Activated T-cell treated with anti-CD3 and anti-CD28 coated beads, Interleukin-2, amount 50 U/mL, for 4 hours (primary cell): Measurements from ENCODE around the gene CASKIN1. TPM values are rescaled to one million over a fixed set of nuclear protein-coding genes. Genes with fewer than 3 reads are reported as not detected.

Experiments used
- ATAC-seq, 2 donors: fragments of 200-7000 bp; cut with Tn5 transposase; one replicate each; pipeline ENCODE4 v1.10.0; 2021
- DNase-seq: peaks from one replicate; pipeline ENCODE4 v3.0.0-alpha.2; 2020
- H3K27me3 Mint-ChIP-seq: one replicate; pipeline ENCODE4 v1.8.0; 2021; ENCODE audit warnings: low read depth, mixed read lengths
- H3K36me3 Mint-ChIP-seq: one replicate; pipeline ENCODE4 v1.8.0; 2022; ENCODE audit warnings: mixed read lengths; ENCODE audit not compliant: insufficient read depth
- H3K4me1 Mint-ChIP-seq: one replicate; pipeline ENCODE4 v1.8.0; 2021; ENCODE audit warnings: low read depth, mixed read lengths
- H3K4me3 Mint-ChIP-seq: one replicate; pipeline ENCODE4 v1.8.0; 2021; ENCODE audit warnings: mild to moderate bottlenecking, moderate library complexity, mixed read lengths
- H3K9me3 Mint-ChIP-seq: one replicate; pipeline ENCODE4 v1.8.0; 2021; ENCODE audit warnings: mixed read lengths
- total RNA-seq, 3 donors: library from RNA; stranded (reverse); gene quantifications; one replicate each; pipeline ENCODE4 v1.2.1, GENCODE V29; 2021

CASKIN1 gene
- total RNA-seq, 3 donors from 2014 or later: 0.14 to 1.5 (median 0.34) TPM

- peak; percentile 8 to 13 for ATAC-seq
- no peak for DNase-seq
- H3K9me3 Mint-ChIP-seq: no peaks in the 10 kb centered on the region
- H3K4me3 Mint-ChIP-seq: no peak overlapping the region
- H3K36me3 Mint-ChIP-seq: peaks cover 14% of the 10 kb centered on the region
- H3K4me1 Mint-ChIP-seq: no peaks in the 10 kb centered on the region
- H3K27me3 Mint-ChIP-seq: no peaks in the 10 kb centered on the region
Measured at GRCh38 chr16:2235695-2236336, 39.4 kb upstream of the CASKIN1 start.

- Mint-ChIP-seq H3K9me3 (no peaks in the 10 kb centered on the region), H3K27me3 (no peaks in the 10 kb centered on the region), H3K36me3 (peaks cover 14% of the 10 kb centered on the region), H3K4me1 (no peaks in the 10 kb centered on the region), H3K4me3 (no peak overlapping the region)
- no peak for ATAC-seq
- no peak for DNase-seq
Measured at GRCh38 chr16:2235234-2235651, 38.8 kb upstream of the CASKIN1 start.

GRCh38 chr16:2234813-2235170, 38.4 kb upstream of the CASKIN1 start:
- Mint-ChIP-seq H3K4me1 (no peaks in the 10 kb centered on the region), H3K36me3 (peaks cover 19% of the 10 kb centered on the region)

GRCh38 chr16:2233872-2234812, 37.7 kb upstream of the CASKIN1 start:
- DNase-seq (no peak), ATAC-seq (no peak)
- H3K36me3 Mint-ChIP-seq: peaks cover 23% of the 10 kb centered on the region
- no peaks in the 10 kb centered on the region for H3K4me1 Mint-ChIP-seq
- no peaks in the 10 kb centered on the region for H3K9me3 Mint-ChIP-seq
- H3K4me3 Mint-ChIP-seq: no peak overlapping the region
- no peaks in the 10 kb centered on the region for H3K27me3 Mint-ChIP-seq

More at GRCh38 chr16:2234813-2235170, 38.4 kb upstream of the CASKIN1 start:
- no peak for DNase-seq
- no peak for ATAC-seq
- no peaks in the 10 kb centered on the region for H3K27me3 Mint-ChIP-seq
- no peaks in the 10 kb centered on the region for H3K9me3 Mint-ChIP-seq
- H3K4me3 Mint-ChIP-seq: no peak overlapping the region

- H3K9me3 Mint-ChIP-seq: no peaks in the 10 kb centered on the region
- ATAC-seq (no peak), DNase-seq (no peak)
- no peaks in the 10 kb centered on the region for H3K4me1 Mint-ChIP-seq
- no peak overlapping the region for H3K4me3 Mint-ChIP-seq
- H3K36me3 Mint-ChIP-seq: peaks cover 23% of the 10 kb centered on the region
- H3K27me3 Mint-ChIP-seq: no peaks in the 10 kb centered on the region
Measured at GRCh38 chr16:2233046-2233775, 36.8 kb upstream of the CASKIN1 start.

GRCh38 chr16:2232094-2232990, 35.9 kb upstream of the CASKIN1 start:
- H3K4me3 Mint-ChIP-seq: no peak overlapping the region
- no peaks in the 10 kb centered on the region for H3K4me1 Mint-ChIP-seq
- H3K9me3 Mint-ChIP-seq: no peaks in the 10 kb centered on the region
- DNase-seq (no peak), ATAC-seq (no peak)
- peaks cover 25% of the 10 kb centered on the region for H3K36me3 Mint-ChIP-seq
- no peaks in the 10 kb centered on the region for H3K27me3 Mint-ChIP-seq

GRCh38 chr16:2231016-2231931, 34.9 kb upstream of the CASKIN1 start:
- DNase-seq (no peak), ATAC-seq (no peak)
- H3K36me3 Mint-ChIP-seq: peaks cover 27% of the 10 kb centered on the region
- H3K9me3 Mint-ChIP-seq: no peaks in the 10 kb centered on the region
- H3K4me1 Mint-ChIP-seq: peaks cover 2% of the 10 kb centered on the region
- no peak overlapping the region for H3K4me3 Mint-ChIP-seq
- H3K27me3 Mint-ChIP-seq: no peaks in the 10 kb centered on the region

- Mint-ChIP-seq H3K9me3 (no peaks in the 10 kb centered on the region), H3K27me3 (no peaks in the 10 kb centered on the region), H3K36me3 (peaks cover 26% of the 10 kb centered on the region), H3K4me1 (peaks cover 7% of the 10 kb centered on the region), H3K4me3 (no peak overlapping the region)
- DNase-seq (no peak), ATAC-seq (no peak)
Measured at GRCh38 chr16:2230376-2230775, 34.0 kb upstream of the CASKIN1 start.

- H3K27me3 Mint-ChIP-seq: no peaks in the 10 kb centered on the region
- no peak for ATAC-seq
- DNase-seq: no peak
- H3K9me3 Mint-ChIP-seq: no peaks in the 10 kb centered on the region
- H3K36me3 Mint-ChIP-seq: peaks cover 20% of the 10 kb centered on the region
- no peak overlapping the region for H3K4me3 Mint-ChIP-seq
- peaks cover 9% of the 10 kb centered on the region for H3K4me1 Mint-ChIP-seq
Measured at GRCh38 chr16:2229632-2230250, 33.3 kb upstream of the CASKIN1 start.

- Mint-ChIP-seq H3K36me3 (peaks cover 20% of the 10 kb centered on the region), H3K27me3 (no peaks in the 10 kb centered on the region), H3K9me3 (no peaks in the 10 kb centered on the region), H3K4me3 (no peak overlapping the region), H3K4me1 (peaks cover 15% of the 10 kb centered on the region)
- no peak for DNase-seq
- no peak for ATAC-seq
Measured at GRCh38 chr16:2229091-2229490, 32.7 kb upstream of the CASKIN1 start.

- DNase-seq (no peak), ATAC-seq (no peak)
- Mint-ChIP-seq H3K36me3 (peaks cover 16% of the 10 kb centered on the region), H3K4me3 (no peak overlapping the region), H3K27me3 (no peaks in the 10 kb centered on the region), H3K9me3 (no peaks in the 10 kb centered on the region), H3K4me1 (peaks cover 15% of the 10 kb centered on the region)
Measured at GRCh38 chr16:2228161-2228824, 31.9 kb upstream of the CASKIN1 start.

GRCh38 chr16:2226918-2227317, 30.5 kb upstream of the CASKIN1 start:
- ATAC-seq: no peak
- no peak for DNase-seq
- Mint-ChIP-seq H3K9me3 (no peaks in the 10 kb centered on the region), H3K27me3 (no peaks in the 10 kb centered on the region), H3K4me3 (no peak overlapping the region), H3K36me3 (peaks cover 15% of the 10 kb centered on the region), H3K4me1 (peaks cover 17% of the 10 kb centered on the region)
